HCT116 (cell line): ENCODE measurements around the gene CSHL1.
"Not testable (repeated sequence)": the region's sequence is repeated elsewhere in the genome, so short reads cannot be mapped to it uniquely, and the experiment has no call there.

Experiments
- CTCF ChIP-seq, 3 experiments: fragments of 200-600 bp in 1 of 3; sonication (generic) in 1 of 3; IDR thresholded peaks in 2 of 3; conservative IDR thresholded peaks in 1 of 3; 2 replicates each; pipeline ENCODE4 v1.5.1; 2012 to 2017; ENCODE audit warnings: low read depth in 2 of 3, low read length in 2 of 3, antibody characterized with exemption in 1 of 3, borderline replicate concordance in 1 of 3, control low read depth in 1 of 3, mild to moderate bottlenecking in 1 of 3, mixed read lengths in 1 of 3, mixed run types in 1 of 3, moderate library complexity in 1 of 3; ENCODE audit not compliant: insufficient read depth in 1 of 3
- EGR1 ChIP-seq: IDR thresholded peaks from 2 replicates; pipeline ENCODE4 v1.6.1; 2012; ENCODE audit warnings: low read depth
- ELF1 ChIP-seq: IDR thresholded peaks from 2 replicates; pipeline ENCODE4 v1.6.1; 2012; ENCODE audit warnings: low read depth, borderline replicate concordance
- EZH2 ChIP-seq: fragments of 200-600 bp; sonication (generic); IDR thresholded peaks from 2 replicates; pipeline ENCODE4 v1.6.1; 2017; ENCODE audit warnings: antibody characterized with exemption, mixed run types
- EZH2phosphoT487 ChIP-seq: fragments of 200-600 bp; IDR thresholded peaks from 2 replicates; pipeline ENCODE4 v1.6.1; 2018; ENCODE audit warnings: antibody characterized with exemption, borderline replicate concordance
- JUND ChIP-seq: IDR thresholded peaks from 2 replicates; pipeline ENCODE4 v1.6.1; 2012
- POLR2A ChIP-seq: IDR thresholded peaks from 2 replicates; pipeline ENCODE4 v1.7.0; 2011; ENCODE audit warnings: borderline replicate concordance; ENCODE audit not compliant: insufficient read depth, insufficient read length; ENCODE audit errors: extremely low read depth
- REST ChIP-seq: IDR thresholded peaks from 2 replicates; pipeline ENCODE4 v1.6.1; 2012; ENCODE audit warnings: low read depth
- SP1 ChIP-seq: IDR thresholded peaks from 2 replicates; pipeline ENCODE4 v1.6.1; 2012; ENCODE audit warnings: low read depth
- SRF ChIP-seq: IDR thresholded peaks from 2 replicates; pipeline ENCODE4 v1.6.1; 2012; ENCODE audit warnings: low read depth
- TCF7L2 ChIP-seq: IDR thresholded peaks from 2 replicates; pipeline ENCODE4 v1.7.0; 2011; ENCODE audit warnings: borderline replicate concordance, inconsistent platforms; ENCODE audit not compliant: insufficient read depth, insufficient read length; ENCODE audit errors: extremely low read depth
- YY1 ChIP-seq: IDR thresholded peaks from 2 replicates; pipeline ENCODE4 v1.6.1; 2011; ENCODE audit warnings: low read length, low read depth, moderate library complexity, mild to moderate bottlenecking; ENCODE audit not compliant: insufficient replicate concordance; ENCODE audit errors: extremely low read depth
- ZNF274 ChIP-seq: fragments of 200-500 bp; sonication (Bioruptor generic); IDR thresholded peaks from 2 replicates; pipeline ENCODE4 v1.6.1; 2014; ENCODE audit warnings: mild to moderate bottlenecking, low read depth, low read length, inconsistent platforms

GRCh38 chr17:63901971-63902370 lies 9.1 kb downstream of the CSHL1 start:
- TF ChIP-seq CTCF (IDR thresholded peaks at IDR 0.05 in 2 of 3, conservative IDR thresholded peaks at IDR 0.05 in 1 of 3; ENCODE audit: borderline replicate concordance in 1 of 3, insufficient read depth in 1 of 3, low read depth in 2 of 3, low read length in 2 of 3); EGR1; JUND; SRF; TCF7L2; REST; ZNF274; EZH2phosphoT487; ELF1; SP1; POLR2A; EZH2; YY1: not testable (repeated sequence)
